GM12891 (cell line): ENCODE data around the gene CYP26C1.

Experiments
- PAX5 ChIP-seq: IDR thresholded peaks from 2 replicates; pipeline ENCODE4 v1.6.1; 2011; ENCODE audit warnings: low read length, moderate library complexity, mild to moderate bottlenecking; ENCODE audit not compliant: insufficient read depth, severe bottlenecking
- POLR2A ChIP-seq: IDR thresholded peaks from 2 replicates; pipeline ENCODE4 v1.6.1; 2011; ENCODE audit warnings: low read depth, low read length, control low read depth
- POLR2AphosphoS5 ChIP-seq: IDR thresholded peaks from 2 replicates; pipeline ENCODE4 v1.6.1; 2011; ENCODE audit warnings: low read depth, low read length, control low read depth
- SPI1 ChIP-seq: IDR thresholded peaks from 2 replicates; pipeline ENCODE4 v1.6.1; 2011; ENCODE audit warnings: low read depth, low read length, control low read depth
- TAF1 ChIP-seq: IDR thresholded peaks from 2 replicates; pipeline ENCODE4 v1.6.1; 2011; ENCODE audit warnings: low read depth, low read length, control low read depth

DNA sequence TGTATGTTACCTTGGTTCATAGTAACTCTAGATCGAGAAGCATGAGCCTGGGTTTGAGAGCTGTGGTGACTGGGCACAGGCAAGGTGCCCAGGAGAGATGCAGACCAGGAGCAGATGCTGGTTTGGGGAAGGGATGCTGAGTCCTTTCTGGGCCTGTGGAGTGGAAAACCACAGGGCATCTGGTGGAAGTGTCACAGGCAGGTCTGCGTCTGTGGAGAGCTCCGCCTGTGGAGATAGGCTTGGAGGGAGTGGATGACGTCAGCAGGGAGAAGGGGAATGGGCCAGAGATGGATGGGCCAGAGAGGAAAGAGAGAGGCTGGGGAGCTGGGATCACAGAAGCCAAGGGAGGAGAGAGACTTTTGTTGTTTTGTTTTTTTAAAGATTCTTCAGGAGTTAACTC is 27.9 kb downstream of the CYP26C1 start:
- no peak for TF ChIP-seq POLR2A
- no peak for TF ChIP-seq TAF1
- no peak for TF ChIP-seq POLR2AphosphoS5
- TF ChIP-seq SPI1: no peak
- no peak for TF ChIP-seq PAX5
